ENCODE results near the gene GLRX3.

GLRX3 gene

DNA sequence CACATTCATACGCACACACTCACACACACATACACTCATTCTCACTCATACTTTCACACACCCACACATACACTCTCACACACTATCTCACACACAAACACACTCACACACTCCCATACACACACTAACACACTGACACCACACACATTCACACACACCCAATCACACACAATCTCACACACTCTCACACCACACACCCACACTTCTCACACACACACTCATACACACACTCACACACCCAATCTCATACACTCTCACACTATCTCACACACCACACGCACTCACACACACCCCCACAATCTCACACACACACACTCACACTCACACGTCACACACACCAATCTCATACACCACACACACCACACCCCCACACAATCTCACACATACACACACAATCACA lies 71.0 kb downstream of the GLRX3 start:
- no peak for DNase-seq (ENCODE audit: low read depth, low spot score)

DNA sequence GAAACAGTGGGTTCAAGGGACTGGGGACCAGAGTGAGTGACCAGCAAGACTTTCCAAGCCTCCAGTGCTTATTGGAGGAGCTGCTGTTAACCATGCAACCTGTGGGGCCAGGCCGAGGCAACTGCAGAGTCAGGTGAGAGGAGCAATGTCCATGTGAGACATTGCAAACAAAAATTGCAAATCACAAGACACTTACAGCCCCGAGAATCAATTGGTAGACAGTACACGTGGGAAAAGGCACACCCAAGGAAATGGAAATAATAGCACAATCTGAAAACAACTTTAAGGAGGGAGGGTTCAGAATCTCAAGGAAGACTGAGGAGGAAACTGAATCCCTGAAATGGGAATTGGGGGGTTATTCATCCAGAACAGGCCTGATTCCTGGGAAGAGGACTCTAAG lies 72.6 kb downstream of the GLRX3 start:
- DNase-seq (ENCODE audit: low read depth, low spot score) = no peak

DNA sequence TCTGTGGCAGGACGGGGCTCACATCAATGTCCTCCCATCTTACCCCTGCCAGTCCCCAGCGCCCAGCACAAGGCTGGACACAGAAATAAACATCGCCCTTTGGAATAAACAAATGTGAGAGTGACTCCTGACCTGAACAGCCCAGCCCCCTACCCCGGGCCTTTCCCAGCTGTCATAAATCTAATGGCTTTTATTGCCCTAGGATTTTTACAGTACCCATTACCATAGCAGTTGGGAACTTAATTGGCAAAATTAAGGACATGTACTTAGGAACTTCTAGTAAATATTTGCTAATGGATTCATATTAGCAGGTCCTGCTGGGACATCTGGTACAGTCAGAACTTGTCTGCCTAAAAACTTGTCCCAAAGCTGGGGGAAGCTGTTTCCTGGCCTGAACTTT lies 76.6 kb downstream of the GLRX3 start:
- DNase-seq (ENCODE audit: low read depth, low spot score) = no peak

DNA sequence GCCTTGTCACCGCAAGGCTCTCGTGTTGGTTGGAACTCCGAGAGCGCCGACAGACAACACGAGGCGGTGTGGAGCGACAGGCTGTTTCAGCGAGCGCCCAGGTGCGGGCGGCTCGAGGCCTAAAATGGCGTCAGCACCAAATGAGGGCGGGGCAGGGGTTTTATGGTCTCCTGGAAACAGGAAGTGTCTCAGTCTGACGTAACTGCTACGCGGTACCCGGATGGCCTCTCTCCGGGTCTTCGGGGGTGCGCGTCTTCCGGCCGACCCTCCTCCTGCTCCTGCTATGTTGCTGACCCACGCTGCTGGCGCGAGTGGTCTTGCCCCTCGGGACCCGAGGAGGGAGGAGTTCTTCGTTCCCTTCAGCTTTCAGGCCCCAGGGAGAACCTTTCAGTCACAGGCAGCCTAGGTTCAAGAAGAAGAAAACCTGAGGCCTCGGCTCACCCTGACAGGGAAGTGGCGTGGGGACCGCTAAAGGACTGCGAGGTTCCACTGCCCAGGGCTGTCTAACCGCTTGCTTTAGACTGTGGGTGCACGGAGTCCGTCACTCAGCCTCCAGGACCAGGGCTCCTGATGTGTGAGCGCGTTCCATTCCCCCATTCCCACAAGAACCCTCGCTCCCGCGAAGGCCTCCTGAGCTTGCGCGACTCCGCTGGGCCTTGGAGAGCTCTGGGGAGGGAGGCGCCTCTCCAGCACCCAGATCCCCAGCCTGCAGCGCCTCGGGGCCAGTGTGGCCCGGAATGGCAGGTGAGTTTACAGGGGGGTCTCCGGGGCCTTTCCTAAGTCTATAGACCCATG lies 77.3 kb downstream of the GLRX3 start:
- DNase-seq (ENCODE audit: low read depth, low spot score) = no peak

DNA sequence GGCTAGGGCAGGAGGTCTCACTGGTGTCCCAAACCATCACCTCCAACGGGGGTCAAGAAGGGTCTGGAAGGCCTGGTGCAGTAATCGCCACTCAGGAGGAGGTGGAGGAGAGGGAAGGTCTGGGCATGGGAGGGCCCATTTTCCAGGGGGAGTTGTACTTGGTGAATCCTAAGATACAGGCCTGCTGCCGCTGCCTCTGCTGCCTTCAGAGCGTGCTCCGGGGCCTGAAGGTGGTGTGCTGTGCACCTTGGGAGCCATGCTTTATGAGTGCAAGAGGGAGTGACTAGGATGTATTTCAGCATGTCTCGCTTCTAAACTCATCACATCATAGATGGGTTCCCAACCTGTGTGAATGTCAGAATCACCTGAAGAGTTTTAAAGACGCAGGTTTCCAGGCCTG lies 78.2 kb downstream of the GLRX3 start:
- DNase-seq (ENCODE audit: low read depth, low spot score) = no peak

DNA sequence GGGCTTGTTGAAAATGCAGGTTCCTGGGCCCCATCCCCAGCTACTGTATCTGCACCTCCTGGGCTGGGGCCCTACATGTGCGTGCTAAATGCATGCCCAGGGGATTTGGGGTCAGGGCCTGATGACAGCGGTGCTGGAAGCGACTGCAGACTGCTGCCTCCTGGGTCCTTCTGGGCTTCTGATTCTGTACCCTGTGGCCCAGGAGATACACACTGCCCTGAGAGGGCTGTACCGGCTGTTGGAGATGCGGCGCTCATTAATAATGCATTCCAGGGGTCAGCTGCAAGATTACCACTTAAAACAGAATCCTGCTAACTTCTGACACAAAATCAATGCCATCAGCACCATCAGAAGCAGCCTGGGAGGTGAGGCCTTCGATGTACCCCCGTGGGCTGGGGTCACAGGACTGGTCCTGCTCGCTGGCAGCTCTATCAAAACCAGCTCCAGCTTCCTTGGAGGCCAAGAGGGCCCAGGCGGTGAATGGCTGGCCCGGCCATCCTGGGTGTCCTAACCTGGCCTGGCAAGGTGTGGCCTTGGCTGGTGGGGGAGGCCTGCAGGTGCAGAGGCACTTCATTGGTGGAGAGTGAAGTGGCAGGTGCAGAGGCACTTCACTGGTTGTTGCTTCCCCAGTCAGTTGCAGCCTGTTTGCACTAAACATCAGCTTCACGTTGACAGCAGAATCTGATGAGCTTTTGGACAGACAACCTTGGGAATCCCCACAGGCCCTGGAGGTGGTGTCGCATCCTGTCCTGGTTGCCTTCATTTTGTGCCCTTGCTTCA lies 79.2 kb downstream of the GLRX3 start:
- no peak for DNase-seq (ENCODE audit: low read depth, low spot score)

DNA sequence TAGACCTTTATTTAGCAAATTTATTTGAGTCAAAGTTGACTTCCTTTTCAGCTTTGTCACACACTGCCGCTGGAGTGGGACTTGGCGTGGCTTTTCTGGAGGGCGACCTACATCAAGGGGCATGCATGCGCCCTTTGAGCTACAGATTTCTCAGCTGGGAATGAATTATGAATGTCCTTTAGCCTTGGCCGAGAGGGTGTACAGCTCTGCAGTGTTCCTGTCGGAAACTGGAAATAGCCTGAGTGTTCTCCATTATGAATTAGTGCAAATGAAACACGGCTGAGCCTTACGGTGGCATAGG lies 79.7 kb downstream of the GLRX3 start:
- no peak for DNase-seq (ENCODE audit: low read depth, low spot score)

DNA sequence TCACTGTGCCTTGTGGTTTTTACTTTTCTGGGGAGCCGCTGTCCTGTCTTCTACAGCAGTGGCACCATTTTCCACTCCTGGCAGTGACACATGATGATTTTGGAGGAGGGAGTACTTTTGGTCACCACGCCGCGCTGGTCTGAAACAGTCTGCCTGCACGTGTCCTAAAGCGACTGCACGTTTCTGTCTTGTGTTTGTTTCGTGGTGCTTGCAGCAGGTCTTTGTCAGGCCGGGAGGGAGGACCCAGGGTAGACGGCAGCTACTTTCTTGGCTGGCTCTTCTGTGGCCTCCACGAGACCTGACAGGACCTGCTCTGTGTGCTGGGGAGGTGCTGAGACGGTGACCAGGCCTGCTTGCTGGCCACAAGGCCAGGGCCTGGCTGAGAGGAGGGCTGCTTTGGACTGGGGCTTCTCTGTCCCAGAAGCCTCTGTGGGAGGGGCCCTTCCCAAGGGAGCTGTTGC lies 82.0 kb downstream of the GLRX3 start:
- DNase-seq (ENCODE audit: low read depth, low spot score) = no peak

DNA sequence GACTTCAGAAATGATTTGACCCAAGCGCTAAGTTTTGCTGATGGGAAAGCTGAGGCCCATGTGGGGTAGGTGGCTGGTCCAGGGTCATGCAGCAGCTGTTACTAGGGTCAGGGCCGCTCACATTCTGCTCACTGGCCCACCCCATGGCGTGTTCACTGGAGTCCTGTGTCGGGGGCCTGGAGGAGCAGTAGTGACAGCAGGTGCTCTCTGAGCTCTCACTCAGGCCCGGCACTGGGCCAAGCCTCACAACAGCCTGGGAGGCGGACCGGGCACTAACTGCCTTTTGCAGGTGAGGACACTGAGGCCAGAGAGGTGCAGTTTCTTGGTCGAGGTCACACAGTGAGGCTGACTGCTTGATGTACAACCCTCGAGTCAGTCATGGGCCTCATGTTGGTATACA lies 82.7 kb downstream of the GLRX3 start:
- DNase-seq (ENCODE audit: low read depth, low spot score) = no peak

DNA sequence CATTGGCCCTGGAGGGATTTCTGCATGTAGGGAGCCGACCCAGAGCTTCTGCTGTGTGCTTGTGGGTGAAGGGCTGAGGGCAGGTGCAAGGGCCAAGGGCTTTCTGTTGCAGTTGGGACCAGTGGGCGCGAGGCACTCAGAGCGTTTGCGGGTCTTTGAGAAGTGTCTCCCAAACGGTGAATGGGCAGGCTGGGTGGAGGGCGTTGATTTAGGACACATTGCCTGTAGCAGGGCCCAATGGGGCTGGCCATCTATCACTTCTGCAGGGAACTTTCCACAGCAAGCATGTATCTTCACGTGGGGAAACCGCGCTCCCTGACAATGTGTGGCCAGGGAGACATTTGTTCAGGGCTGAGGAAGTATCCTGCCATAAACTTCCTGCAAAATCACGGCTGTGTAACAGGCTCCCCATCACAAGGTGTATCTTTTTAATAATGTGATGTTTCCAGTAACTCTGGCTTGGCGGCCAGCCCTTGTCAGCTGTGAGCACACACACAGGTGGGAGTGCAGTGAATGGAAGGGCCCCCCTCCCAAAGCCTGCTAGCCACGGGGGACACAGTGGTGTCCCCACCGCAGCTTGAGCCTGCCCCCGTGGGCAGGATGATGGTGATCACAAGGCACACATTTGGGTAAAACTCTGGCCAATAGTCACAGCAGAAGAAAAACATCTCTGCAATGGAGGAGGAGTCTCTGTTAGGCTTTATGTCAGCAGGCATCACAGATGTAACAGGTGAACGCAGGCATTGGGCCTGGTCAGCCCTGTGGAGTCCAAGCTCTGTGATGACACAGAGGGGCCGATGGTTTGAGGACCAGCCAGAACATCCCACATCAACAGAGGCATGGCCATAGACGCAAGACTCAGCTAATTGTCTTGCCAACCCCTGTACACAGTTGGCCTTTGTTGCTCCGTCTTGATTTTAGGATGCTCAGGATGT lies 84.3 kb downstream of the GLRX3 start:
- no peak for DNase-seq (ENCODE audit: low read depth, low spot score)

DNA sequence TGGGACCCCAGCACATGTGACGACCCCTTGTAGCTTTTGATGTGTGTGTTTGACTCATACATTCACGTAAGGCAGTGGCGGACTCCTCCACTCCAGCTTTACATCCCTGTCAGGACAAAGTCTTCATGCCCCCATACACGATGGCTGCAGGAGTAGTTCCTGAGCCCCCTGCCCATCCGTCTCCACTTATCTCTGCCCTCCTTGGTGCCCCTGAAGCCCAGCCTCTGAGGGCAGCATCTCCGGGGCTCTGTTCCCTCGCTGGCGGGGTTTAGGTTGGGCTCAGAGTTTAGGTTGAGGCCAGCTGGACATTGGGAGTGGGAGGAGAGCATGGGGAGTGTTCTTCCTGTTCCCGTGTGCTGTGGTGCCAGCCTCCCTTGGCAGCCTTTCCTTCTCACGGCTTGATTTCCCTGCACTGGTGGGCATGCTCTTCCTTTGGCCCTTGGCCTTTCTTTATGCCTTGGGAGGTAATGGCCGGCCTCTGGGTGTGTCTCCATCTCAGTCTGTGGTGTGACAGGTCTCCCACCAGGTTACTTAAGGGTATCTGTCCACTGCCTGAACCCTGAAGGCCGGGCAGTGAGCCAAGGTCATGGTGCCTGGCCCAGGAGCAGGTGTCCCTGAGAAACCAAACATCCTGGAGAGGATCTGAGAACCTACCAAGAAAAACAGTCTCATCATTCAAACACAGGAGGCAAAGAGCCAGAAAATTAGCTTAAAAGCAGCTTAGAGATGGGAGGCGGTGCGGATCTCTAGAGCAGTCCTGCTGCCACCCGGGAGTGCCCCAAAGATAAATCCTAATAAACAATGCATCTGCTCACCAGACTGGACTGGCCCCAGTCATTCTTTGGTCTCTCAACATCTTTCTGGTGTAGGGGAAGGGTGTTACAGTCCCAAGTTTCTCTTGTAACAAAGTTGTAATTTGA lies 85.5 kb downstream of the GLRX3 start:
- no peak for DNase-seq (ENCODE audit: low read depth, low spot score)

DNA sequence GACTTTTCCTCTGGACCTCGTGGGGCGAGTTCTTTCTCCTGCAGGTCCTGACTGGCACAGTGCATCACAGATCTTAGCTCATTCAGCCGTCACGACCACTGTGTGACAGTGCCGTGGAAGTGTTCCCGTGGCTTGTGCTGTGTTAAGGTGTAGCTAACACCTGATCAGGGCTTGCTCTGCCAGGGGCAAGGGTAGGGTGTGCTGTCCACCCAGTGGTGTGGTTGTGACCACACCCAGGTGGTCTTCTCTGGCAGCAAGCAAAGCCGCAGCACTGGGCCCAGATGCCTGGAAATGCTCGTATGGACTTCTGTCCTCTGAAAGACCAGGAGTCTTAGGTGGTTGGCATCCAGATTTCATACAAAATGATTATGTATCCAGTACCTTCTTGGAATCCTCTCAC lies 86.2 kb downstream of the GLRX3 start:
- DNase-seq (ENCODE audit: low read depth, low spot score) = no peak

DNA sequence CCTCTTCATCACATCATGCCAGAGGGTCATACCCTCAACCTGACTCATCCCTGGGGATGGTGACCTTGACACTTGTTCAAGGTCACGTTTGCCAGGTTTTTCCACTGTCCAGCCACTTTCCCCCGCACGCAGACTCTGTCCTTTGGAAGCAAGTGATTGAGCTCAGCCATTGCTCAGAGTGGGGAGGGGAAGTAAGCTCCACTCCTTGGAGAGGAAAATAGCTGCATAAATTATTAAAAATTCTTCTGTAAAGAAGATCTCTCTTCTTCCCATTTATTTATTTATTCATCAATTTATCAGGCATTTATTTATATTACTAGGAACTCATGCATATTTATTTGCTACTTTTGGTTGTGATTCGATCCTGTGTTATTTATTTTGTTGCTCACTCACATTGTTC lies 88.0 kb downstream of the GLRX3 start:
- no peak for DNase-seq (ENCODE audit: low read depth, low spot score)

DNA sequence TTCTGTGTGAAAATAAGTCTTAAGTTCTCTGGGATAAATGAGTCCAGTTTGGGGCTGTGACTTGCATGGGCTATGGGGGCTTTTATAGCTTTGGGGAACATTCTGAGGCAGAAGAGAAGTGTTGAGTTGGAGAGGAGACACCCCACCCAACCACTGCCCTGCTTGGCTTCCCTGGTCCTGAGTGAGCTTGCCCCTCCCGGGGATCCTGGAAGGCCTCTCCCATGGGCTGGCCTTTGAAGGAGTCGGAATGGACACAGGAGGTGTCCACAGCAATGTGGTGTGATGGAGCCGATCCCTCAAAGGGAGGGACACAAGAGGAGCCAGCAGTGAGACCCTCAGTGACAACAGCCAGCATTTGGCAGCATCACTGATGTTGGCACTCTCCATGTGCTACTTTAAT lies 89.8 kb downstream of the GLRX3 start:
- DNase-seq (ENCODE audit: low read depth, low spot score) = no peak

DNA sequence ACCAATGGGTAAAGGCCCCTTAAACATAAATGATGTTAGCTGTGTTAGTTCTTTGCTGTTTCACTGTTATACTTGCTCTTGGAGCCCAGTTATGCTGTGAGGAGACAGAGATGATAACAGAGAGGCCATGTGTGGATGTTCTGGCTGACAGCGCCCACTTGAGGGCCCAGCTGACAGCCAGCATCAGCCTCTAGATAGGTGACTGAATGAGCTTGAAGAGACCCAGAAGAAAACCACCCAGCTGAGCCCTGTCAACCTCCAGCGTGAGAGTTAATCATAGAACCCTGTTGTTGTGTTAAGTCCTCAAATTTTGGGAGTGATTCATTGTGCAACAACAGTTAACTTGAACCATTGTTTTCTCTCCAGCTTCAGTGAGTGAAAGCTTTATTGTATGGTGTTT lies 91.7 kb downstream of the GLRX3 start:
- DNase-seq (ENCODE audit: low read depth, low spot score) = no peak
